K562 (cell line): Measurements from ENCODE around the gene OR2S2. TPM values are rescaled to one million over a fixed set of nuclear protein-coding genes. Genes with fewer than 3 reads are reported as not detected.

Experiments
- ATAC-seq: fragments of 200-7000 bp; cut with Tn5 transposase; 3 replicates; pipeline ENCODE4 v1.9.1; 2020; ENCODE audit warnings: moderate library complexity
- BruUV-seq: library from RNA; stranded (reverse); fragments of 400-500 nt; replicated peaks from 2 replicates; lab custom pipeline; 2021; lab: Mats Ljungman, UMichigan
- CTCF ChIA-PET: fragments of 300-600 bp; formaldehyde crosslinking; extraction: SDS; loops from one replicate; lab custom pipeline; 2021; ENCODE audit warnings: low intra/inter-chr PET ratio; lab: Yijun Ruan, JAX
- POLR2A ChIA-PET: fragments of 300-600, 350-650 bp; sonication (Branson Sonifier 250); formaldehyde crosslinking; extraction: SDS; loops from one replicate; lab custom pipeline; 2021; ENCODE audit warnings: antibody characterized with exemption, inconsistent platforms; lab: Yijun Ruan, JAX
- DNase-seq, 4 experiments: peaks; one replicate each; pipeline versions ENCODE4 v3.0.0 to v3.0.0-alpha.2; 2011 to 2018; ENCODE audit warnings: low spot score in 3 of 4, mixed read lengths in 3 of 4; ENCODE audit errors: extremely low read depth in 1 of 4
- FAIRE-seq: peaks from 2 replicates; lab custom pipeline; 2011; peaks lifted over from hg19 to GRCh38; lab: Jason Lieb, UNC
- H2AFZ ChIP-seq: 2 replicates; pipeline ENCODE4 v1.6.0; 2011; ENCODE audit warnings: low read depth, low read length, control low read depth, inconsistent platforms
- H3K27ac ChIP-seq: fragments of 200-600 bp; 3 replicates; pipeline ENCODE4 v1.8.0; 2011; ENCODE audit warnings: low read depth, mild to moderate bottlenecking, control low read depth, inconsistent platforms, low read length, moderate library complexity, mixed read lengths; ENCODE audit errors: extremely low read depth
- H3K27me3 ChIP-seq, 2 experiments: fragments of 300-600 bp in 1 of 2; 2 replicates in 1 of 2; 3 replicates in 1 of 2; pipeline versions ENCODE4 v1.6.0 to v1.8.0; 2011; ENCODE audit warnings: inconsistent platforms in 2 of 2, low read length in 2 of 2, mild to moderate bottlenecking in 1 of 2, mixed read lengths in 1 of 2, moderate library complexity in 1 of 2; ENCODE audit not compliant: control insufficient read depth in 2 of 2, insufficient read depth in 2 of 2
- H3K36me3 ChIP-seq: fragments of 300-600 bp; 3 replicates; pipeline ENCODE4 v1.8.0; 2011; ENCODE audit warnings: mild to moderate bottlenecking, low read length, inconsistent platforms; ENCODE audit not compliant: control insufficient read depth, insufficient read depth
- H3K4me1 ChIP-seq, 2 experiments: fragments of 200-600 bp in 1 of 2; replicated peaks in 1 of 2; 2 replicates in 1 of 2; 3 replicates in 1 of 2; pipeline versions ENCODE4 v1.5.1 to v1.8.0; 2011; ENCODE audit warnings: inconsistent platforms in 2 of 2, low read length in 2 of 2, mild to moderate bottlenecking in 1 of 2, mixed read lengths in 1 of 2, moderate library complexity in 1 of 2; ENCODE audit not compliant: control insufficient read depth in 2 of 2, insufficient read depth in 2 of 2
- H3K4me2 ChIP-seq: 2 replicates; pipeline ENCODE4 v1.6.1; 2011; ENCODE audit warnings: low read length, control low read depth, inconsistent platforms, mixed read lengths; ENCODE audit not compliant: insufficient read depth
- H3K4me3 ChIP-seq: fragments of 200-600 bp; sonication (generic), shearing (Covaris generic); 2 replicates; pipeline ENCODE4 v1.5.1; 2016; ENCODE audit warnings: control low read depth, inconsistent platforms
- H3K79me2 ChIP-seq: fragments of 200-600 bp; 3 replicates; pipeline ENCODE4 v1.8.0; 2011; ENCODE audit warnings: low read length, inconsistent platforms; ENCODE audit not compliant: control insufficient read depth, insufficient read depth
- H3K9ac ChIP-seq, 2 experiments: 2 replicates each; pipeline versions ENCODE4 v1.6.0 to v1.6.1; 2011; ENCODE audit warnings: low read depth in 2 of 2, low read length in 2 of 2, control low read depth in 1 of 2, inconsistent platforms in 1 of 2, mild to moderate bottlenecking in 1 of 2, mixed read lengths in 1 of 2; ENCODE audit not compliant: insufficient read depth in 1 of 2
- H3K9me1 ChIP-seq: one replicate; pipeline ENCODE4 v1.6.0; 2011; ENCODE audit warnings: inconsistent platforms, mild to moderate bottlenecking, low read length, moderate library complexity; ENCODE audit not compliant: control insufficient read depth, insufficient read depth
- H3K9me3 ChIP-seq: replicated peaks from 2 replicates; pipeline ENCODE4 v1.5.1; 2011; ENCODE audit warnings: low read depth, low read length, inconsistent platforms; ENCODE audit not compliant: control insufficient read depth, insufficient read depth
- H4K20me1 ChIP-seq: replicated peaks from 2 replicates; pipeline ENCODE4 v1.6.1; 2011; ENCODE audit warnings: low read length, inconsistent platforms, mixed read lengths; ENCODE audit not compliant: control insufficient read depth, insufficient read depth
- EP400 ChIP-seq: fragments of 450-650 bp; IDR thresholded peaks from 2 replicates; pipeline ENCODE4 v1.6.1; 2017; ENCODE audit warnings: antibody characterized with exemption, mild to moderate bottlenecking, moderate library complexity
- ETV1 ChIP-seq: fragments of 450-650 bp; conservative IDR thresholded peaks from 2 replicates; pipeline ENCODE4 v1.6.1; 2016; ENCODE audit warnings: missing genetic modification characterization, control low read depth, low read depth, missing compliant biosample characterization
- ETV6 ChIP-seq, 3 experiments: fragments of 150-350 bp in 1 of 3; sonication (generic) in 1 of 3; formaldehyde crosslinking in 1 of 3; IDR thresholded peaks; 2 replicates each; pipeline versions ENCODE4 v1.6.1 to v1.8.0; 2014 to 2022; ENCODE audit warnings: borderline replicate concordance in 2 of 3, low read depth in 2 of 3, antibody characterized with exemption in 1 of 3, low read length in 1 of 3, mild to moderate bottlenecking in 1 of 3, missing genetic modification reagents in 1 of 3
- HMG20B ChIP-seq: fragments of 250-450 bp; sonication (Bioruptor Pico); IDR thresholded peaks from 2 replicates; pipeline ENCODE4 v1.5.0; 2021; ENCODE audit warnings: mild to moderate bottlenecking
- KDM4B ChIP-seq, 2 experiments: fragments of 450-650 bp in 1 of 2; sonication (generic) in 1 of 2; IDR thresholded peaks; 2 replicates each; pipeline ENCODE4 v1.6.1; 2016 to 2017; ENCODE audit warnings: borderline replicate concordance in 2 of 2, antibody characterized with exemption in 1 of 2, low read depth in 1 of 2, mild to moderate bottlenecking in 1 of 2
- NFE2L1 ChIP-seq: fragments of 450-650 bp; IDR thresholded peaks from 2 replicates; pipeline ENCODE4 v1.6.1; 2016; ENCODE audit warnings: missing genetic modification characterization, low read depth, mild to moderate bottlenecking, missing compliant biosample characterization, moderate library complexity, borderline replicate concordance
- POLR2AphosphoS2 ChIP-seq: IDR thresholded peaks from 2 replicates; pipeline ENCODE4 v1.6.1; 2012; ENCODE audit warnings: low read length, improper control_type of control experiment
- RBFOX2 ChIP-seq: fragments of 200-400 bp; formaldehyde crosslinking; IDR thresholded peaks from 2 replicates; pipeline ENCODE4 v1.6.1; 2017; ENCODE audit warnings: low read depth, mild to moderate bottlenecking, low read length, moderate library complexity
- SMARCE1 ChIP-seq: fragments of 450-650 bp; IDR thresholded peaks from 2 replicates; pipeline ENCODE4 v1.7.1; 2016; ENCODE audit warnings: mild to moderate bottlenecking
- SMC3 ChIP-seq: conservative IDR thresholded peaks from 2 replicates; pipeline ENCODE4 v1.6.1; 2011; ENCODE audit warnings: low read depth, low read length, improper control_type of control experiment; ENCODE audit not compliant: insufficient read depth
- SPI1 ChIP-seq: IDR thresholded peaks from 2 replicates; pipeline ENCODE4 v1.6.1; 2011; ENCODE audit warnings: low read depth, low read length, control low read depth, borderline replicate concordance
- ZNF830 ChIP-seq: fragments of 250-450 bp; sonication (Bioruptor Pico); IDR thresholded peaks from 2 replicates; pipeline ENCODE4 v1.5.0; 2021; ENCODE audit warnings: mild to moderate bottlenecking
- WGBS: fragments of 100-300 bp; shearing (Covaris generic); methylation state at CpG from one replicate; pipeline ENCODE4 v1.1.6; 2016; ENCODE audit warnings: low coverage, mixed read lengths; ENCODE audit not compliant: insufficient coverage; ENCODE audit errors: missing lambda C conversion rate; 5-methylcytosine and 5-hydroxymethylcytosine counted together
- in situ Hi-C: fragments of 300-500 bp; cut with MboI; formaldehyde crosslinking; loops from 4 replicates; pipeline ENCODE4 v1.15.0; 2018; ENCODE audit warnings: inconsistent platforms, mixed read lengths
- intact Hi-C: fragments of 100-400 bp; cut with micrococcal nuclease; formaldehyde crosslinking; loops from 2 replicates; pipeline ENCODE4 v1.14.2; 2022
- polyA plus RNA-seq, 8 experiments: library from polyadenylated mRNA; depleted of rRNA in 4 of 8; stranded (reverse) in 5 of 8; unstranded in 3 of 8; fragments of >200 nt; fragmentation: Nextera tagmentation in 2 of 8; fragmentation: Illumina TruSeq in 1 of 8; extraction: Ambion mirVana in 2 of 8; extraction: Trizol in 1 of 8; gene quantifications; 2 replicates each; pipeline versions ENCODE4 v1.2.1 to v1.2.3, GENCODE V29; 2011 to 2014; ENCODE audit warnings: inconsistent platforms in 1 of 8, missing spikeins in 1 of 8
- total RNA-seq, 7 experiments: library from RNA; depleted of rRNA in 6 of 7; stranded (reverse); fragments of >200 nt in 6 of 7; fragmentation: Illumina TruSeq in 2 of 7; extraction: Trizol in 2 of 7; gene quantifications; 2 replicates each; pipeline versions ENCODE4 v1.2.1 to v1.2.3, GENCODE V29; 2011 to 2021; ENCODE audit warnings: low replicate concordance in 1 of 7
- TF ChIP-seq, protein P1 (sequence below): fragments of 450-650 bp; IDR thresholded peaks from 2 replicates; pipeline ENCODE4 v1.6.1; 2016; ENCODE audit warnings: borderline replicate concordance
- TF ChIP-seq, protein P2 (sequence below): fragments of 250-450 bp; sonication (Bioruptor Pico); IDR thresholded peaks from 2 replicates; pipeline ENCODE4 v1.4.0; 2020; ENCODE audit warnings: mild to moderate bottlenecking, moderate library complexity, borderline replicate concordance

OR2S2 gene
- total and polyA plus RNA-seq, 9 of the 15 experiments (the other 6 are each of a cell fraction or from before 2014, with no cell fraction given) = not detected

DNA sequence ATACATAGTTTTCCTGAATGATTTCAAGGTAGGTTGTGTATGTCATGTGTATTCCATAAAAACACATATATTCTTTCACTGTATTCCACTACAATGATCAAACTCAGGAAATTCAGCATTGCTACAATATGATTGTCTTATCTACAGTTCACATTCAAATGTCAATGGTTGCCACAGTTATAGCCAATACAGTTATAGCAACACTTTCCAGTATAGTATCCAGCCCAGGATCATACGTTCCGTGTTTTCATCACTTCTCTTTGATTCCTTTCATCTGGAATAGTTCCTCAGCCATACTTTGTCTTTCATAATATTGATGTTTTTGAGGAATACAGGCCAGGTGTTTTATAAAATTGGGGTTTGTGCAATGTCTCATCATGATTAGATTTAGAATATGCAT lies 9.5 kb downstream of the OR2S2 start (continued):
- TF ChIP-seq RBFOX2 (no peak), HMG20B (CRISPR knock-in tag) (no peak), ZNF830 (CRISPR knock-in tag) (no peak)

DNA sequence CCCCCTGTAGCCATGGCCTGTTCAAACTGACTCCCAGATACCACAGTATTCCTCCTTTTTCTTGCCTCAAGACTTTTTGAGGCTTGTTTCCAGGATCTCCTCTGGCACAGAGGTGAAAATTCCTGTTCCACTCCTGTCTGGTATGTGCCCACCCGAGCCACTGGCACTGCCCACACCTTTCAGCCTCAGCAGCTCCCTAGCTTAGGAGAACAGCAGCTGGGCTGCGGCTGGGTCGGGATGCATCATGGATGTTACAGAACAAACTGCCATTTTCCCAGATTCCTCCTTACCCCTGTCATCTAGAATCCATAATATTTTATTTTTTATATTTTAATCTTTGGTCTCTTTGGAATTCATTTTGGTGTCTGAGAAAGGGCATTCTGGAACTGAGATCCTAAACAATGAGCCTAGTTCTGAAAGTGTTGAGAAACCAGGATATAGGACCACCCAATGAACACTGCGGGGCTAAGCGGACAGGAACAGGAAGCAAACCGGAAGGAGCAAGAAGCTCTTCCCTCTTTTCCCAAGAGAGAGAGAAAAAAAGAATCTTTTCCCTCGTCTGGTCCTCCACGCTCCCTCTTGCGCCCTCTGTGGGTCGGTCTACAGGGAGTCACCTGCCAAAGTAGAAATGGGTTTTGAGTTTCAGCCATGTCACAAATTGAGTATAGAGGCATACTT lies 12.5 kb downstream of the OR2S2 start:
- Histone ChIP-seq H3K9me3 (no peaks in the 10 kb centered on the region), H3K9ac (no peak overlapping the region), H3K4me3 (no peak overlapping the region), H3K4me1 (peaks cover 2 to 3% of the 10 kb centered on the region in 2 experiments; a peak in 3 of 5 replicates), H3K27ac (no peak overlapping the region; the same call in 2 of the 3 replicates), H3K36me3 (no peaks in the 10 kb centered on the region; the same call in 2 of the 3 replicates), H3K79me2 (no peaks in the 10 kb centered on the region), H2AFZ (peak overlapping the region; percentile 74), H3K4me2 (peak overlapping the region; percentile 17; the same call in 1 of the 2 replicates), H3K27me3 (no peaks in the 10 kb centered on the region), H3K9me1 (no peaks in the 10 kb centered on the region), H4K20me1 (no peaks in the 10 kb centered on the region)
- ChIA-PET CTCF (interaction anchor here (0.9 to 1.7 kb wide), 2 partner anchors 34 to 42 kb away, joined by 5 to 6 read pairs; no protein-coding TSS in a partner anchor), POLR2A (interaction anchor here (2.2 kb wide), 1 partner anchor 21 kb away, joined by 16 read pairs; no protein-coding TSS in a partner anchor)
- FAIRE-seq (peak; percentile 93), ATAC-seq (peak; percentile 87), DNase-seq (peak; percentile 76 to 86 (median 78))
- BruUV-seq = no TSS peak
- in situ Hi-C loops (loop anchor here (5.0 kb wide), 1 partner anchor 43 kb away; no protein-coding TSS in a partner anchor), intact Hi-C loops (loop anchor here (2.0 kb wide), 1 partner anchor 43 kb away; no protein-coding TSS in a partner anchor)
- WGBS = 21% methylated on average over 10 of the region's 10 CpGs
- TF ChIP-seq SMC3 = peak; percentile 66
- no peak for TF ChIP-seq KDM4B (IDR thresholded peaks at IDR 0.05; ENCODE audit: borderline replicate concordance in 2 of 2, low read depth in 1 of 2)
- TF ChIP-seq, protein P1, sequence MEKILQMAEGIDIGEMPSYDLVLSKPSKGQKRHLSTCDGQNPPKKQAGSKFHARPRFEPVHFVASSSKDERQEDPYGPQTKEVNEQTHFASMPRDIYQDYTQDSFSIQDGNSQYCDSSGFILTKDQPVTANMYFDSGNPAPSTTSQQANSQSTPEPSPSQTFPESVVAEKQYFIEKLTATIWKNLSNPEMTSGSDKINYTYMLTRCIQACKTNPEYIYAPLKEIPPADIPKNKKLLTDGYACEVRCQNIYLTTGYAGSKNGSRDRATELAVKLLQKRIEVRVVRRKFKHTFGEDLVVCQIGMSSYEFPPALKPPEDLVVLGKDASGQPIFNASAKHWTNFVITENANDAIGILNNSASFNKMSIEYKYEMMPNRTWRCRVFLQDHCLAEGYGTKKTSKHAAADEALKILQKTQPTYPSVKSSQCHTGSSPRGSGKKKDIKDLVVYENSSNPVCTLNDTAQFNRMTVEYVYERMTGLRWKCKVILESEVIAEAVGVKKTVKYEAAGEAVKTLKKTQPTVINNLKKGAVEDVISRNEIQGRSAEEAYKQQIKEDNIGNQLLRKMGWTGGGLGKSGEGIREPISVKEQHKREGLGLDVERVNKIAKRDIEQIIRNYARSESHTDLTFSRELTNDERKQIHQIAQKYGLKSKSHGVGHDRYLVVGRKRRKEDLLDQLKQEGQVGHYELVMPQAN = no peak
- TF ChIP-seq, protein P2, sequence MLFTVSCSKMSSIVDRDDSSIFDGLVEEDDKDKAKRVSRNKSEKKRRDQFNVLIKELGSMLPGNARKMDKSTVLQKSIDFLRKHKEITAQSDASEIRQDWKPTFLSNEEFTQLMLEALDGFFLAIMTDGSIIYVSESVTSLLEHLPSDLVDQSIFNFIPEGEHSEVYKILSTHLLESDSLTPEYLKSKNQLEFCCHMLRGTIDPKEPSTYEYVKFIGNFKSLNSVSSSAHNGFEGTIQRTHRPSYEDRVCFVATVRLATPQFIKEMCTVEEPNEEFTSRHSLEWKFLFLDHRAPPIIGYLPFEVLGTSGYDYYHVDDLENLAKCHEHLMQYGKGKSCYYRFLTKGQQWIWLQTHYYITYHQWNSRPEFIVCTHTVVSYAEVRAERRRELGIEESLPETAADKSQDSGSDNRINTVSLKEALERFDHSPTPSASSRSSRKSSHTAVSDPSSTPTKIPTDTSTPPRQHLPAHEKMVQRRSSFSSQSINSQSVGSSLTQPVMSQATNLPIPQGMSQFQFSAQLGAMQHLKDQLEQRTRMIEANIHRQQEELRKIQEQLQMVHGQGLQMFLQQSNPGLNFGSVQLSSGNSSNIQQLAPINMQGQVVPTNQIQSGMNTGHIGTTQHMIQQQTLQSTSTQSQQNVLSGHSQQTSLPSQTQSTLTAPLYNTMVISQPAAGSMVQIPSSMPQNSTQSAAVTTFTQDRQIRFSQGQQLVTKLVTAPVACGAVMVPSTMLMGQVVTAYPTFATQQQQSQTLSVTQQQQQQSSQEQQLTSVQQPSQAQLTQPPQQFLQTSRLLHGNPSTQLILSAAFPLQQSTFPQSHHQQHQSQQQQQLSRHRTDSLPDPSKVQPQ (CRISPR knock-in tag) = no peak
- TF ChIP-seq SMARCE1 = peak; percentile 25; the same call in 1 of the 2 replicates
- peak; percentile 89 to 92 for TF ChIP-seq ETV6 (IDR thresholded peaks at IDR 0.05; ENCODE audit: borderline replicate concordance in 1 of 2, low read depth in 2 of 2, low read length in 1 of 2)
- no peak for TF ChIP-seq ETV6 (CRISPR knock-in tag; IDR thresholded peaks at IDR 0.05; ENCODE audit: borderline replicate concordance)
- peak; percentile 63; the same call in 1 of the 2 replicates for TF ChIP-seq SPI1
- peak; percentile 73 for TF ChIP-seq ETV1 (tag)
- no peak for TF ChIP-seq NFE2L1 (tag)
- no peak for TF ChIP-seq POLR2AphosphoS2
- 0 out of 2 replicates have a peak, but pooled peaks have one; percentile 31 for TF ChIP-seq EP400
